Loucy (cell line): ENCODE measurements around the gene RNASEH2A.

Experiments
- EZH2phosphoT487 ChIP-seq: fragments of 200-600 bp; IDR thresholded peaks from 2 replicates; pipeline ENCODE4 v1.6.1; 2018; ENCODE audit warnings: antibody characterized with exemption, mild to moderate bottlenecking, moderate library complexity, borderline replicate concordance
- TF ChIP-seq, protein P1 (sequence below): fragments of 200-600 bp; sonication (generic); conservative IDR thresholded peaks from 2 replicates; pipeline ENCODE4 v1.5.1; 2014; ENCODE audit warnings: mild to moderate bottlenecking, antibody characterized with exemption, low read length

- TF ChIP-seq, protein P1, sequence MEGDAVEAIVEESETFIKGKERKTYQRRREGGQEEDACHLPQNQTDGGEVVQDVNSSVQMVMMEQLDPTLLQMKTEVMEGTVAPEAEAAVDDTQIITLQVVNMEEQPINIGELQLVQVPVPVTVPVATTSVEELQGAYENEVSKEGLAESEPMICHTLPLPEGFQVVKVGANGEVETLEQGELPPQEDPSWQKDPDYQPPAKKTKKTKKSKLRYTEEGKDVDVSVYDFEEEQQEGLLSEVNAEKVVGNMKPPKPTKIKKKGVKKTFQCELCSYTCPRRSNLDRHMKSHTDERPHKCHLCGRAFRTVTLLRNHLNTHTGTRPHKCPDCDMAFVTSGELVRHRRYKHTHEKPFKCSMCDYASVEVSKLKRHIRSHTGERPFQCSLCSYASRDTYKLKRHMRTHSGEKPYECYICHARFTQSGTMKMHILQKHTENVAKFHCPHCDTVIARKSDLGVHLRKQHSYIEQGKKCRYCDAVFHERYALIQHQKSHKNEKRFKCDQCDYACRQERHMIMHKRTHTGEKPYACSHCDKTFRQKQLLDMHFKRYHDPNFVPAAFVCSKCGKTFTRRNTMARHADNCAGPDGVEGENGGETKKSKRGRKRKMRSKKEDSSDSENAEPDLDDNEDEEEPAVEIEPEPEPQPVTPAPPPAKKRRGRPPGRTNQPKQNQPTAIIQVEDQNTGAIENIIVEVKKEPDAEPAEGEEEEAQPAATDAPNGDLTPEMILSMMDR: no peak
- TF ChIP-seq EZH2phosphoT487: no peak
Observed at GRCh38 chr19:12856653-12857052, 50.3 kb downstream of the RNASEH2A start.
